ENCODE measurements around the gene MYBBP1A.

Gene MYBBP1A

DNA sequence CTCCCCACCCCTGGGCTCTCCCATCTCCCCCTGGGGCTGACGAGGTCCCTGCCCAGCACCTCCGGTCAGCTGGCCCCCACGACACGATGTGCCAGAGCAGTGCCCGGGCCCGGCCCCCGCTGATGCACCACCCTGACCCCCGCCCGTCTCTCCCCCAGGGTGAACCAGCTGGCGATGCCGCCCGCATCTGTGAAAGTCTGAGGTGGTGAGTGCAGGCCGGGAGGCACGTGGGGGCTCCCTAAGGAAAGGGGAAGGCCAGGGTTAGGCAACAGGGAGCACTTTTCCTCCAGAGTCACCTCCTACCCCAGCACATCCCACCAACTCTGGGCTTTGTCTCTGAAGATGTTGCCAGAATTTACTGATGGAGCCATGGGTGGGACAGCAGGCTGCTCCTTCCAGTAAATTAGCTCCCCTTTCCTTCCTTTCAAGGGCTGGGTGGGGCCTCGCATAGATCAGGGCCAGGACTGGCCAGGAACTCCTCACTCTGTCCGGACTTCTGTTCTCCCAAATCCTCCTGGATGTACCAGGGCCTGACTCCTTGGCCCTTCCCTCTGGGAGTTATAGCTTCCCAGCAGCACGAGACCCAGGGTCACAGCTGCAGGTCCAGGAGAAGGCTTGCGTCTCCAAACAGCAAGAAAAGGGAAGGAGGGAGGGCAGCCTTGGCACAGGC is 18.3 kb downstream of the MYBBP1A start:
- DNase-seq: no peak
- TF ChIP-seq GATA1 (IDR thresholded peaks at IDR 0.05; ENCODE audit: low read depth, low read length) (no peak), POLR2A (IDR thresholded peaks at IDR 0.05; ENCODE audit: low read length) (no peak)

DNA sequence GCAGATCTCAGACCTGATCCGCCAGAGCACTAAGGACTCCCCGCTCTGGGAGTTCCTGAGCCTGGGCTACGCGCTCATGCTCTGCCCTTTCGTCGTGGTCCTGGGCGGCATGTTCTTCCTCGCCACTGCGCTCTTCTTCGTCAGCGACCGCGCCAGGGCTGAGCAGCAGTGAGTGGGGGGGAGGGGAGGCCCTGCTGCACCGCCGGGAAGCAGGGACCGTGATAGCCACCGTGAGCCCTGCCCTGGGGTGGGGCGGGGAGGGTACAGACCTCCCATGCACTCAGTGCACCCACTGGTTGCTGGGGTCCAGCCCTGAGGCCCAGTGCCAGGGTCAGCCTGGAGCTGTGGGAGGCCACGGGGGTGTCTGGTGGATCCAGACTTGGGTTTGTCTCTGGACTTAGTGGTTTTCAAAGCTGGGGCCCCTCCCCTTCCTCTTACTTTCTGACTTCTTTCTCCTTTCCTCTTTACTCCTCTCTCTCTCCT is 18.9 kb downstream of the MYBBP1A start:
- no peak for DNase-seq
- no peak for TF ChIP-seq POLR2A (IDR thresholded peaks at IDR 0.05; ENCODE audit: low read length)
- TF ChIP-seq GATA1 (IDR thresholded peaks at IDR 0.05; ENCODE audit: low read depth, low read length): no peak

DNA sequence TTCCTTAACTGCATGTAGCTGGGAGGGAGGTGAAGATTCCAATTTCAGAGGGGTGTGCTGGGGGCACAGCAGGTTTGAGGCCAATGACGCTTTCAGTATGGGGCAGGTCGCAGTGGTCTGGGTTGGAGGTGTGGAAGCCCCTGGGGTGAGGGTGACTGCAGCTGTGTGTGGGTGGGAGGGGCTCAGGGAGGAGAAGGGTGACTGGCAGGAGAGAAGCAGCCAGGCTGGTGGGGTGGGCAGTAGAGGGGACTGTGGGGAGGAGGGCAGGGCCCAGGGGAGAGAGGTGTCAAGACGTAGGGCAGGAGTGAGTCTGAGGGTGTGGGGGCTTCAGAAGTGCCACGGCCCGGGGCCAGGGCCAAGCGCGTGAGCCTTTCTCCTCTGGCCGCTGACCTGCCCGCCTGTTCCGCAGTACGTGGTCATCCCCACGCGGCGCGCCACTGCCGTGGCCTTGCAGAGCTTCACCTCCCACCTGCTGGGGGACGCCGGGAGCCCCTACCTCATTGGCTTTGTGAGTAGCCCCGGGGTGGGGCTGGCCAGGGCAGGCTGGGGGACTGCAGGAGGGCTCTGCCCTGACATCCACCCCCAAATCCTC is 19.4 kb downstream of the MYBBP1A start:
- TF ChIP-seq POLR2A (IDR thresholded peaks at IDR 0.05; ENCODE audit: low read length) (no peak), GATA1 (IDR thresholded peaks at IDR 0.05; ENCODE audit: low read depth, low read length) (no peak)
- no peak for DNase-seq

DNA sequence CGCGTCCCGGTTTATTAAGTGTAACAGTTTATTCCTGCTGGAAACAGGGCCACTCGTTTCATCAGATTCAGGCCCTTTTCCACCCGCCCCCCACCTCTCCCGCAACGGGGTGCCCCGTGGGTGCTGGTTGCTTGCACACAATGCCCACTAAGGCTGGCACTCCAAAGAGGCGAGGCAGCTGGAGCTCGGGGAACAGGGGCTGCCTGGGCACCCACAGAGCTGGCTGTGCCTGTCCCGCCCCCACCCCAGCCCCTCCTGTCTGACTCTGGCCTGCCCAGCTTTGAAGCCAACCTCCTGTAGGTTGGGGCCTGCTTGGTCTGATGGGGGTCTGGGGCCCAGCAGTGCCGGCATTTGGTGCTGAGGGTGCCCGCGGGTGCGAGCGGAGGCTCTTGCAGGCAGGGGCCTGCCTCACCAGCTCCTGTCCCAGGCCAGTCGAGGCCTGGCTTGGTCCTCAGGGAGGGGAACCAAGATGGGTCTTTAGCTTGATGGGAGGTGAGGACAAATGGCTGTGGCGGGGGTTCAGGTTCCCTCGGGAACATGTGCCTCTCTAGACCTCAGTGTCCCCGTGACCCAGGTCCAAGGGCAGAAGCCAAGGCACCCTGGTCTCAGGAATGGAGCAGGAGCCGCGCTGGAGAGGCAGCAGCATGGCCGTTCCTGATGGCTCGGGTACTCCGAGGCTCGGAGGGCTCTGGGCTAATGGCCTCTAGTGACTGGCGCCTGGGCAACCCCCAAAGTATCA is 20.1 kb downstream of the MYBBP1A start:
- TF ChIP-seq POLR2A (IDR thresholded peaks at IDR 0.05; ENCODE audit: low read length): peak; percentile 17
- no peak for TF ChIP-seq GATA1 (IDR thresholded peaks at IDR 0.05; ENCODE audit: low read depth, low read length)
- DNase-seq: no peak

DNA sequence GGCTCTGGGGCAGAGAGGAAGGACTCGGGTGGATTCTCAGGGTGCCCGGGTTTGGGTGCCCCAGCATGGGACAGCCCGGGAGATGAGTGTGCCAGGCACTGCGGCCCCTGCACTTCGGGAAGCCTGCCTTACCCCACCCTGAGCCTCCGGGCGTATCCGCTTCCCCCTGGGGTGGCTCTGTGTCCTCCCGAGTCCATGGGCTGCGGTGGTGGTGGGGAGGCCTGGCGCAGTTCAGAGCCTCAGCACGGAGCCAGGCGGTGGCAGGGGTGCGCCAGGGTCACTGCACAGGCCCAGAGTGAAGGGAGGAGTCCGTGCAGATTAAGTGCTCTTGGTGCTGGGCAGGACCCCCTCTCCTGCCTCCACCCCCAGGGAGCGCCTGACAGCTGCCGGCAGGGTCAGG is 20.7 kb downstream of the MYBBP1A start:
- TF ChIP-seq GATA1 (IDR thresholded peaks at IDR 0.05; ENCODE audit: low read depth, low read length) (no peak), POLR2A (IDR thresholded peaks at IDR 0.05; ENCODE audit: low read length) (no peak)
- no peak for DNase-seq

DNA sequence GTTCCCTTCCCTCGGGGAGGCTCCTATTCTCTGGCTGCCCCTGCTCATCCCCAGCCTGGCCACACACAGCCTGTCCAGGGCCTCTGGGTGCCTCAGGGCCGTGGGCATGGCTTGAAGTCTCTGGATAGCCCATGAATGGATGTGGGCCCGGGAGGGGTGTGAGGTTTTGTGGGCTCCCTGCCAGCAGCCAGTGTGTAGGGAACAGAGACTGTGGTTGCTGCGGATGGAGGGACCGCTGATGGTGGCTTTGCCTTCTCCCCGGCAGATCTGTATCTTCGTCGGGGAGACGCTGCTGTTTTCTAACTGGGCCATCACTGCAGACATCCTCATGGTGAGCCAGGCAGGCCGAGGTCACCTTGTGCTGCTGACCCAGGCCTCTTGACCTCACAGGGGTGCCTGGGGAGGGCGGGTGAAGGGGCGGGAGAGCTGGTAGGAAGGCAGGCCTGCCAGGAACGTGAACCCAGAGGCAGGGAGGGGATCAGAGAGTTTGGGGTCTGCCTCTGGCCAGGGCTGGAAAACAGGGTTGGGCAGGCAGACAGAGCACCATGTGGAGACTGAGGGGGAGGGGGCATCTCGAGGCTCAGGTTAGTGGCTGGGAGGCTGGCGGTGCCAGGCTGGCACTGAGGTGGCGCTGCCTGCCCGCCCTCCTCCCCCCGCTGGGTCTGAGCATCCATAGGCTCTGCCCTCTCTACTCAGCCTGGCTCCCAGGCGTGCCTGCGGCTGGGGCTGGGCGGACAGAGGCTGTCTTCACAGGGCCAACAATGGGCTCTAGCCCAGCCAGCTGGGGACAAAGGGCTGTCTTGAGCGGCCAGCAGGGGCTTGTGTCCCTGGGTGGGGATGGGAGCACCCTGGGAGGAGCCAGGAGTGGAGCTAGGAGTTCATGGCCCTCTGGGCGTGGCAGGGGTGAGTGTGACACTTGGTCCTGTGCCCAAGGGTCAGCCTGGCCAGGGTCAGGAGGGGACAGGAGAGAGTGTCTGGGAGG is 21.4 kb downstream of the MYBBP1A start:
- TF ChIP-seq GATA1 (IDR thresholded peaks at IDR 0.05; ENCODE audit: low read depth, low read length): no peak
- TF ChIP-seq POLR2A (IDR thresholded peaks at IDR 0.05; ENCODE audit: low read length): no peak

DNA sequence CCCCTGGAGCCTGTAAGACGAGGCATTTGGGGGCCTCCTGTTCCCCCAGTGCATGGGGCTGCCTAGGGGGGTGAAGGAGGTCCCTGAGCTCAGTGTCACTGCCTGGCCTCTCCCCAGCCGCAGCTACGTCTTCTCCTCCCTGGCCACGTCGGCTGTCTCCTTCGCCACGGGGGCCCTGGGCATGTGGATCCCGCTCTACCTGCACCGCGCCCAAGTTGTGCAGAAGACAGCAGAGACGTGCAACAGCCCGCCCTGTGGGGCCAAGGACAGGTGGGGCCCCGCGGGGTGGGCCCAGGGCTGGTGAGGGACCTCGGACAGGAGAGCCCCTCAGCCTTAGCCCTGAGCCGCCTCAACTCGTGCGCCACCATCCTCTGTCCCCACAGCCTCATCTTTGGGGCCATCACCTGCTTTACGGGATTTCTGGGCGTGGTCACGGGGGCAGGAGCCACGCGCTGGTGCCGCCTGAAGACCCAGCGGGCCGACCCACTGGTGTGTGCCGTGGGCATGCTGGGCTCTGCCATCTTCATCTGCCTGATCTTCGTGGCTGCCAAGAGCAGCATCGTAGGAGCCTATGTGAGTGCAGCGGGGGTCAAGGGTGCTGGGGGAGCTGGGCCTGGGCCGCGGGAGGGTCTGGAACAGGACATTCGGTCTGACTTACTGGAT is 22.2 kb downstream of the MYBBP1A start:
- no peak for DNase-seq
- TF ChIP-seq POLR2A (IDR thresholded peaks at IDR 0.05; ENCODE audit: low read length) (no peak), GATA1 (IDR thresholded peaks at IDR 0.05; ENCODE audit: low read depth, low read length) (no peak)

More for the DNA sequence above, 21.4 kb downstream of the MYBBP1A start:
- no peak for DNase-seq

DNA sequence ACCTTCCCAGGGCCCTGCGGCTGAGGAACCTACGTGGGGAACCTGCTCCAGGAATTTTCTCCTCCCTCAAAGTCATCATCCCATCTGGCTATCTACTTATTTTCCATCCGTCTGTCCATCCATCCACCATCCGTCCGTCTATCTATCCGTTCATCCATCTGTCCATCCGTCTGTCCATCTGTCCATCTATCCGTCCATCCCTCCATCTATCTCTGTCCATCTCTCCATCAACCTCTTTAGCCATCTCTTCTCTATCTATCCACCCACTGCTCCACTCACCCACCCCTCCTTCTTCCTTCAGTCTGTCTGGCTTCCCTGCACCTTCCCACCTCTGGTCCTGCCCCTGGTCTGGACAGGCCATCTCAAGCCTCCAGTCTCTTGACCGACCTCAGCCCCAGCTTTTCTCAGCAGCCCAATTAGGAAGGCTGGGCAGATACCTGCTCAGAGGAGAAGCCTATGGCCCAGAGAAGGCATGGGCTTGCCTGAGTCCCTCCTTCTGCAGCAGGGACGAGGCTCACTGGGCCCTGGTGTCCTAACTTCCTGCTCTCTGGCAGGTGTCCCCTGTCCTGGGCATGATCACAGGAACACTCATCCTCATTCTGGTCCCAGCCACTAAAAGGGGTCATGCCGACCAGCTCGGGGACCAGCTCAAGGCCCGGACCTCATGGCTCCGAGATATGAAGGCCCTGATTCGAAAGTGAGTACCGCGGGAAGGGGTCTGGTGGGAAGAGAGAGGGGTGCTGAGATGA is 23.0 kb downstream of the MYBBP1A start:
- no peak for DNase-seq
- TF ChIP-seq GATA1 (IDR thresholded peaks at IDR 0.05; ENCODE audit: low read depth, low read length): no peak

DNA sequence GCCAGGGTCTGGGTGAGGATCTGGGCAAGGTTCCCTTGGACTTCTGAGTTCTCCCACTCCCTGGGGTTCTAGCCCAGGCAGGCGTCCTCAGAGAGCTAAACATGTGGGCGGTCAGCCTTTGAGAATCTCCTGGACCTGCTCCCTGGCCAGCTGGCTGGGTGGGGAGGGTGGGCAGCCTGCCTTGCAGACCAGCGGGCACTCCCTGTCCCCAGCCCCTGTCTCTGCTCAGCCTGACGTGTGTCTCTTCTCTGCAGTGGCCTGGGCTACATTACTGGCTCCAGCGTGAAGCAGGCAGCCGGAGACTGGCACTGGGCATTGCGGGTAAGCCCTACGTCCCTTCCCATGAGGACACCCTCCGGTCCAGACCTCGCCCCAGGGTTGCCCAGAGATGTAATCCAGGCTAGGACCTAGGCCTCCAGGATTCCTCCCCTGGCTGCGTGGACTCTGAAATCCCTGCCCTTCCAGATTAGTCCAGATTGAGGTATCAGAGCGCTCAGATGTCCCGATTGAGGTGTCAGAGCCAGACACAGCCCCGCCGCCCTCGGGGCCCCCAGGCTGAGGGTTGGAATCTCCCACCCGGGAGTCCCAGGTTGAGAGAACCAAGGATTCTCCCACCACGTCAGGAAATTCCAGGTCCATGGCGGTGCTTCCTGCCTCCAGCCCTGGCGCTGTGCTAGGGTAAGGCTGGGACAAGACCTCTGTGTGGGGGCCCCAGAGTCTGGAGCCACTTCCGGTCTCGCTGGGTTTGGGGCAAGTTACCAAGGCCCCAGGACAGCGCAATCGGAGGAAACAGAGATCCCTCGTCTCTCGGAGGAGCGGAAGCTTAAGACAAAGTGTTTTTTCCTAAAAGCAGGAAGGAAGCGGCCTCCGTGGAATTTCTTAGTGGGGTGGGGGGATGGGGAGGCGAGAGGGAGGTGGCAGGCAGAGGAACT is 24.1 kb downstream of the MYBBP1A start:
- TF ChIP-seq GATA1 (IDR thresholded peaks at IDR 0.05; ENCODE audit: low read depth, low read length): no peak
- TF ChIP-seq POLR2A (IDR thresholded peaks at IDR 0.05; ENCODE audit: low read length): no peak
- no peak for DNase-seq

DNA sequence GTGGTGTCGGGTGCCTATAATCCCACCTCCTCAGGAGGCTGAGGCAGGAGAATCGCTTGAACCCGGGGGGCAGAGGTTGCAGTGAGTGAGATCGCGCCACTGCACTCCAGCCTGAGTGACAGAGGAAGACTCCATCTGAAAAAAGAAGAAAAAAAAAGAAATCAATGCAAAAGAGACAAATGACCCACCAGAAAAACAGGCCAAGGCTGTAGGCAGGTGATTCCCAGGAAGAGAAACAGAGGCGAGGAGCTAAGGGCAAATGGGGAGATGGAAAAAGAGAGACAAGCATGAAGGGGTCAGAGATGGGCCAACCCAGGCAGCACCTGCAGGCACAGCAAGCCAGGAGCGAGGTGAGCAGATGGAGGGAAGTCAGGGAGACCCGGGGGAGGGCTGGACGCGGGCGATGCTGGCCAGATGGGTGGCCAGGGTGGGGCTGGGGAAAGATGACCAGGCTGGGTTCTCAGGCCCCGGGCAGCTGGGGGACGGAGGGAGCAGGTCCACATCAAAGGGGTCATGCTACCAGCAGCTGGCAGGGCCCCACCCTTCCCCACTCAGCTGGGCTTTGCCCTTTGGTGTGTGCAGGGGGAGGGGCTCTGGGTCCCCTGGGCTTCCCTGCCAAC is 25.5 kb downstream of the MYBBP1A start:
- DNase-seq: no peak
- no peak for TF ChIP-seq GATA1 (IDR thresholded peaks at IDR 0.05; ENCODE audit: low read depth, low read length)
- TF ChIP-seq POLR2A (IDR thresholded peaks at IDR 0.05; ENCODE audit: low read length): no peak

DNA sequence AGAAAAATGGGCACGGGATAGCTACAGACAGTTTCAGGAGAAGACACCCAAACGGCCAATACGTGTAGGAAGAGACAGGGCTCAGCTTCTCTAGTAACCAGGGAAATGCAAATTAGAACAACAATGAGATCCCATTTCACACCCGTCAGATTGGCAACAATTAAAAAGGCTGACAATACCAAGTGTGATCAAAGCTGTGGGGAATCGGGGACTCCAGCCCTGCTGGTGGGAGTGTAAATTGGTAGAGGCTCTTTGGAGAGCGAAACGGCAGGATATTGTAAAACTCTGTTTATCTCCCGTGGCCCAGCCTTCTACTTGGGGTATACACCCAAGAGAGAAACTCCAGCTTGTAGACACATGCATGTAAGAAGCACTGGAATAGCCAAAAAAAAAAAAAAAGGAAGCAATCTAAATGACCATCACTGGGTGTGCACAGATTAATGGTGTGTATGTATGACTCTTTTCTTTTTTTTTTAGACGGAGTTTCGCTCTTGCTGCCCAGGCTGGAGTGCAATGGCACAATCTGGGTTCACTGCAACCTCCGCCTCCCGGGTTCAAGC is 27.5 kb downstream of the MYBBP1A start:
- DNase-seq: no peak
- TF ChIP-seq POLR2A (IDR thresholded peaks at IDR 0.05; ENCODE audit: low read length) (no peak), GATA1 (IDR thresholded peaks at IDR 0.05; ENCODE audit: low read depth, low read length) (no peak)

All from erythroblast (primary cell).